OCI-LY3 (cell line): ENCODE data around the gene CD247.

Experiments
- H2AFZ ChIP-seq: fragments of 200-600, 300-600 bp; shearing (Covaris generic); 2 replicates; pipeline ENCODE4 v1.6.0; 2014; ENCODE audit warnings: antibody characterized with exemption, low read depth, low read length
- H3K27ac ChIP-seq: fragments of 200-600, 300-600 bp; sonication (generic); 2 replicates; pipeline ENCODE4 v1.5.1; 2014; ENCODE audit warnings: mild to moderate bottlenecking, low read length, moderate library complexity, mixed read lengths
- H3K27me3 ChIP-seq: fragments of 200-600, 300-600 bp; sonication (generic); 2 replicates; pipeline ENCODE4 v1.6.1; 2014; ENCODE audit warnings: low read depth, low read length, mixed read lengths
- H3K36me3 ChIP-seq: fragments of 200-600, 300-600 bp; sonication (generic); replicated peaks from 2 replicates; pipeline ENCODE3; 2014; ENCODE audit warnings: low read depth, low read length, mixed read lengths
- H3K4me1 ChIP-seq: fragments of 300-600, 200-600 bp; sonication (generic); 2 replicates; pipeline ENCODE4 v1.6.1; 2014; ENCODE audit warnings: low read length, mixed read lengths
- H3K4me2 ChIP-seq: fragments of 200-600, 300-600 bp; sonication (generic); 2 replicates; pipeline ENCODE4 v1.6.1; 2014; ENCODE audit warnings: low read length, mixed read lengths
- H3K4me3 ChIP-seq: fragments of 300-600, 200-600 bp; sonication (generic); 2 replicates; pipeline ENCODE4 v1.5.1; 2014; ENCODE audit warnings: antibody characterized with exemption, mild to moderate bottlenecking, low read length, moderate library complexity
- H3K79me2 ChIP-seq: fragments of 300-600, 200-600 bp; shearing (Covaris generic); 2 replicates; pipeline ENCODE4 v1.6.1; 2014; ENCODE audit warnings: mild to moderate bottlenecking, low read length, mixed read lengths
- H3K9ac ChIP-seq: fragments of 300-600, 200-600 bp; shearing (Covaris generic); 2 replicates; pipeline ENCODE4 v1.6.0; 2014; ENCODE audit warnings: mild to moderate bottlenecking, low read length, moderate library complexity
- H3K9me3 ChIP-seq: fragments of 200-600, 300-600 bp; shearing (Covaris generic); 2 replicates; pipeline ENCODE4 v1.6.1; 2014; ENCODE audit warnings: low read length, mixed read lengths; ENCODE audit not compliant: insufficient read depth
- H4K20me1 ChIP-seq: fragments of 200-600, 300-600 bp; sonication (generic); 2 replicates; pipeline ENCODE4 v1.6.1; 2016; ENCODE audit warnings: low read length, mixed read lengths; ENCODE audit not compliant: insufficient read depth
- CTCF ChIP-seq: fragments of 200-600, 300-600 bp; sonication (generic); IDR thresholded peaks from 2 replicates; pipeline ENCODE4 v1.5.1; 2014; ENCODE audit warnings: antibody characterized with exemption, low read length, low read depth
- EZH2phosphoT487 ChIP-seq: fragments of 200-600 bp; shearing (Covaris generic); IDR thresholded peaks from 2 replicates; pipeline ENCODE4 v1.6.1; 2018; ENCODE audit warnings: antibody characterized with exemption, mixed run types, low read depth

CD247 gene

GRCh38 chr1:167515461-167515860 lies 2.9 kb downstream of the CD247 start:
- H3K27ac ChIP-seq = no peak overlapping the region
- no peaks in the 10 kb centered on the region for H3K9me3 ChIP-seq
- no peak overlapping the region for H2AFZ ChIP-seq
- H3K79me2 ChIP-seq = no peaks in the 10 kb centered on the region
- no peaks in the 10 kb centered on the region for H3K4me1 ChIP-seq
- no peak overlapping the region for H3K9ac ChIP-seq
- no peak for TF ChIP-seq CTCF
- TF ChIP-seq EZH2phosphoT487 = no peak
- H4K20me1 ChIP-seq = no peaks in the 10 kb centered on the region
- H3K4me2 ChIP-seq = no peak overlapping the region
- H3K27me3 ChIP-seq = peaks cover 44% of the 10 kb centered on the region
- no peak overlapping the region for H3K4me3 ChIP-seq
- no peaks in the 10 kb centered on the region for H3K36me3 ChIP-seq

- Histone ChIP-seq H3K9ac (no peak overlapping the region), H3K9me3 (no peaks in the 10 kb centered on the region), H3K27me3 (peaks cover 40% of the 10 kb centered on the region), H3K27ac (no peak overlapping the region), H3K4me3 (no peak overlapping the region), H3K79me2 (no peaks in the 10 kb centered on the region), H3K36me3 (no peaks in the 10 kb centered on the region), H4K20me1 (no peaks in the 10 kb centered on the region), H3K4me1 (no peaks in the 10 kb centered on the region), H3K4me2 (no peak overlapping the region), H2AFZ (no peak overlapping the region)
- TF ChIP-seq CTCF (no peak), EZH2phosphoT487 (no peak)
Observed at GRCh38 chr1:167514288-167514687, 4.0 kb downstream of the CD247 start.

- no peak overlapping the region for H3K9ac ChIP-seq
- no peak overlapping the region for H2AFZ ChIP-seq
Observed at GRCh38 chr1:167512046-167512654, 6.2 kb downstream of the CD247 start.

More at GRCh38 chr1:167512046-167512654, 6.2 kb downstream of the CD247 start:
- Histone ChIP-seq H3K27ac (no peak overlapping the region), H3K27me3 (peaks cover 45% of the 10 kb centered on the region), H3K4me1 (no peaks in the 10 kb centered on the region), H4K20me1 (no peaks in the 10 kb centered on the region), H3K4me2 (no peak overlapping the region), H3K4me3 (no peak overlapping the region), H3K79me2 (no peaks in the 10 kb centered on the region), H3K36me3 (no peaks in the 10 kb centered on the region), H3K9me3 (no peaks in the 10 kb centered on the region)
- TF ChIP-seq EZH2phosphoT487 (no peak), CTCF (no peak)
